Stimulated activated CD8-positive, alpha-beta memory T cell treated with anti-CD3 and anti-CD28 coated beads, Interleukin-4, amount 100 ng/mL, for 24 hours (primary cell): ENCODE measurements around the gene INCENP.
"Not testable (repeated sequence)": the region's sequence is repeated elsewhere in the genome, so short reads cannot be mapped to it uniquely, and the experiment has no call there.

ENCODE experiments used
- DNase-seq: peaks from one replicate; pipeline ENCODE4 v3.0.0-alpha.2; 2020; ENCODE audit warnings: low read depth

The INCENP gene

GRCh38 chr11:62171261-62171723, 47.5 kb downstream of the INCENP start:
- peak; percentile 59 for DNase-seq

GRCh38 chr11:62172294-62172693, 48.5 kb downstream of the INCENP start:
- no peak for DNase-seq

- DNase-seq: no peak
These were observed 53.0 kb downstream of the INCENP start for GRCh38 chr11:62176766-62177165.

- DNase-seq: no peak
These were observed 56.2 kb downstream of the INCENP start for GRCh38 chr11:62179995-62180394.

- DNase-seq: no peak
These were observed 57.3 kb downstream of the INCENP start for GRCh38 chr11:62181097-62181496.

- DNase-seq: no peak
These were observed 58.5 kb downstream of the INCENP start for GRCh38 chr11:62182147-62182891.

- no peak for DNase-seq
These were observed 62.4 kb downstream of the INCENP start for GRCh38 chr11:62186195-62186594.

- no peak for DNase-seq
These were observed 66.2 kb downstream of the INCENP start, which contains the start of gene SCGB1D1 for GRCh38 chr11:62190011-62190410. Gene SCGB1D1 (plus strand): TSS chr11:62190216. CDS start chr11:62190285, 69 bp downstream.

- DNase-seq: no peak
These were observed 70.1 kb downstream of the INCENP start for GRCh38 chr11:62193952-62194351.

GRCh38 chr11:62195010-62195409, 71.2 kb downstream of the INCENP start:
- DNase-seq: not testable (repeated sequence)

GRCh38 chr11:62195945-62196344, 72.1 kb downstream of the INCENP start:
- DNase-seq: no peak

GRCh38 chr11:62197400-62197799, 73.6 kb downstream of the INCENP start:
- DNase-seq: not testable (repeated sequence)

GRCh38 chr11:62201376-62201775, 77.6 kb downstream of the INCENP start:
- DNase-seq: no peak
